ENCODE data around the gene FBLN5.

FBLN5 gene

DNA sequence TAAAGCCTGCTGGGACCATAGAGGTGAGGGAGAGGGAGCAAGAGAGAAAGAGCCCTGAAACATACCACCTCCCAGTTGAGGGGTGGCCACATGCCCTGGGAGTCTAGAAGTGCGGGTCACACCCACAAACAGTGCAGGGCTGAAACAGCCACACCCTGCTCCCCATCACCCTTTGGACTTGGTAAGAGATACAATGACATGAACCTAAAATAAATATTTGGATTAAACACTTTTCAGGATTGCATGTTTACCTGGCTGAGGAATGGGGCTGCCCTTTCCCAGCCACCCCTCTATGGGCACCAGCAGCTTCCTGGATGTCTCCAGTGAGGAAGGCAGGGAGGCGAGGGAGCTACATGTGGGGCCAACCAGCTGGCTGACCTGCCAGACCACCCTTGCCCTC is 41.1 kb downstream of the FBLN5 start:
- no peak overlapping the region for H4K91ac ChIP-seq (ENCODE audit: low read depth, low read length, poor library complexity)
- H2AFZ ChIP-seq (ENCODE audit: low read length), result no peak overlapping the region
- H2BK12ac ChIP-seq (ENCODE audit: low read length), result no peak overlapping the region
- no peak overlapping the region for H2BK120ac ChIP-seq (ENCODE audit: low read depth, low read length)
- H3K27ac ChIP-seq (replicated peaks; ENCODE audit: low read length), result no peak overlapping the region
- no peak overlapping the region for H3K4me2 ChIP-seq (ENCODE audit: insufficient read depth, low read length, poor library complexity, severe bottlenecking)
- no peaks in the 10 kb centered on the region for H3K79me1 ChIP-seq (ENCODE audit: low read depth, low read length)
- H3K9me3 ChIP-seq (replicated peaks in 1 of 2; ENCODE audit: control insufficient read depth in 2 of 2, insufficient read depth in 1 of 2, low read depth in 1 of 2, low read length in 2 of 2), result peaks cover 0 to 2% of the 10 kb centered on the region in 2 donors
- H3K4me3 ChIP-seq (ENCODE audit: low read length in 2 of 2), result no peak overlapping the region
- H2AK5ac ChIP-seq (ENCODE audit: low read depth, low read length), result no peak overlapping the region
- peaks cover 0 to 1% of the 10 kb centered on the region in 2 donors for H3K4me1 ChIP-seq (ENCODE audit: control insufficient read depth in 2 of 2, insufficient read depth in 1 of 2, low read depth in 1 of 2, low read length in 2 of 2)
- H3K36me3 ChIP-seq (replicated peaks in 1 of 2; ENCODE audit: control insufficient read depth in 2 of 2, insufficient read depth in 2 of 2, low read length in 2 of 2), result no peaks in the 10 kb centered on the region
- peak overlapping the region; percentile 54 for H2BK15ac ChIP-seq (ENCODE audit: low read length)
- H3K4ac ChIP-seq (ENCODE audit: low read length), result no peak overlapping the region
- no peak overlapping the region for H3K18ac ChIP-seq (ENCODE audit: low read length)
- no peak overlapping the region for H4K8ac ChIP-seq (ENCODE audit: low read depth, low read length)
- no peak for DNase-seq (ENCODE audit: low spot score)
- no peak overlapping the region for H2BK5ac ChIP-seq (ENCODE audit: low read length)
- no peak overlapping the region for H3K14ac ChIP-seq (ENCODE audit: low read length)
- WGBS, 2 donors (ENCODE audit: extremely low coverage in 2 of 2, insufficient read length in 2 of 2, insufficient replicate concordance in 1 of 2), result no CpG with 5 or more reads among the region's 2 CpGs
- H3K23ac ChIP-seq (ENCODE audit: low read depth, low read length, poor library complexity), result no peak overlapping the region
- H3K27me3 ChIP-seq (ENCODE audit: control insufficient read depth in 3 of 3, insufficient read depth in 3 of 3, low read depth in 1 of 3, low read length in 3 of 3), result no peaks in the 10 kb centered on the region
- no peak overlapping the region for H3K9ac ChIP-seq (ENCODE audit: low read depth, low read length, poor library complexity)

GRCh38 chr14:91904956-91905645 is 42.4 kb downstream of the FBLN5 start:
- Histone ChIP-seq H3K14ac (ENCODE audit: low read length) (no peak overlapping the region), H2BK120ac (ENCODE audit: low read depth, low read length) (no peak overlapping the region), H2BK12ac (ENCODE audit: low read length) (no peak overlapping the region), H3K23ac (ENCODE audit: low read depth, low read length, poor library complexity) (no peak overlapping the region), H3K79me1 (ENCODE audit: low read depth, low read length) (no peaks in the 10 kb centered on the region), H4K91ac (ENCODE audit: low read depth, low read length, poor library complexity) (no peak overlapping the region), H3K4me3 (ENCODE audit: low read length in 2 of 2) (no peak overlapping the region), H3K4me1 (ENCODE audit: control insufficient read depth in 2 of 2, insufficient read depth in 1 of 2, low read depth in 1 of 2, low read length in 2 of 2) (peaks cover 0 to 1% of the 10 kb centered on the region in 2 donors), H2AFZ (ENCODE audit: low read length) (no peak overlapping the region), H3K9me3 (replicated peaks in 1 of 2; ENCODE audit: control insufficient read depth in 2 of 2, insufficient read depth in 1 of 2, low read depth in 1 of 2, low read length in 2 of 2) (peaks cover 0 to 2% of the 10 kb centered on the region in 2 donors), H3K36me3 (replicated peaks in 1 of 2; ENCODE audit: control insufficient read depth in 2 of 2, insufficient read depth in 2 of 2, low read length in 2 of 2) (no peaks in the 10 kb centered on the region), H4K8ac (ENCODE audit: low read depth, low read length) (no peak overlapping the region), H2BK5ac (ENCODE audit: low read length) (no peak overlapping the region), H3K27ac (replicated peaks; ENCODE audit: low read length) (no peak overlapping the region), H2AK5ac (ENCODE audit: low read depth, low read length) (no peak overlapping the region), H3K9ac (ENCODE audit: low read depth, low read length, poor library complexity) (peak overlapping the region; percentile 15), H3K4ac (ENCODE audit: low read length) (no peak overlapping the region), H3K18ac (ENCODE audit: low read length) (no peak overlapping the region), H2BK15ac (ENCODE audit: low read length) (no peak overlapping the region), H3K27me3 (ENCODE audit: control insufficient read depth in 3 of 3, insufficient read depth in 3 of 3, low read depth in 1 of 3, low read length in 3 of 3) (peaks cover 0 to 3% (median 0%) of the 10 kb centered on the region in 3 experiments), H3K4me2 (ENCODE audit: insufficient read depth, low read length, poor library complexity, severe bottlenecking) (no peak overlapping the region)
- DNase-seq (ENCODE audit: low spot score), result no peak
- WGBS, 2 donors (ENCODE audit: extremely low coverage in 2 of 2, insufficient read length in 2 of 2, insufficient replicate concordance in 1 of 2), result no CpG with 5 or more reads among the region's 9 CpGs

GRCh38 chr14:91904483-91904882 is 43.0 kb downstream of the FBLN5 start:
- Histone ChIP-seq H3K27me3 (ENCODE audit: control insufficient read depth in 3 of 3, insufficient read depth in 3 of 3, low read depth in 1 of 3, low read length in 3 of 3) (peaks cover 0 to 5% (median 0%) of the 10 kb centered on the region in 3 experiments), H3K4me1 (ENCODE audit: control insufficient read depth in 2 of 2, insufficient read depth in 1 of 2, low read depth in 1 of 2, low read length in 2 of 2) (peaks cover 0 to 1% of the 10 kb centered on the region in 2 donors), H2BK12ac (ENCODE audit: low read length) (no peak overlapping the region), H3K9ac (ENCODE audit: low read depth, low read length, poor library complexity) (no peak overlapping the region), H2BK15ac (ENCODE audit: low read length) (no peak overlapping the region), H3K4ac (ENCODE audit: low read length) (no peak overlapping the region), H2AK5ac (ENCODE audit: low read depth, low read length) (no peak overlapping the region), H3K23ac (ENCODE audit: low read depth, low read length, poor library complexity) (no peak overlapping the region), H2BK5ac (ENCODE audit: low read length) (no peak overlapping the region), H3K4me2 (ENCODE audit: insufficient read depth, low read length, poor library complexity, severe bottlenecking) (no peak overlapping the region), H3K79me1 (ENCODE audit: low read depth, low read length) (no peaks in the 10 kb centered on the region), H3K18ac (ENCODE audit: low read length) (no peak overlapping the region), H3K4me3 (ENCODE audit: low read length in 2 of 2) (no peak overlapping the region), H3K27ac (replicated peaks; ENCODE audit: low read length) (no peak overlapping the region), H4K91ac (ENCODE audit: low read depth, low read length, poor library complexity) (no peak overlapping the region), H2BK120ac (ENCODE audit: low read depth, low read length) (no peak overlapping the region), H2AFZ (ENCODE audit: low read length) (no peak overlapping the region), H4K8ac (ENCODE audit: low read depth, low read length) (no peak overlapping the region), H3K14ac (ENCODE audit: low read length) (no peak overlapping the region), H3K36me3 (replicated peaks in 1 of 2; ENCODE audit: control insufficient read depth in 2 of 2, insufficient read depth in 2 of 2, low read length in 2 of 2) (no peaks in the 10 kb centered on the region), H3K9me3 (replicated peaks in 1 of 2; ENCODE audit: control insufficient read depth in 2 of 2, insufficient read depth in 1 of 2, low read depth in 1 of 2, low read length in 2 of 2) (peaks cover 0 to 2% of the 10 kb centered on the region in 2 donors)
- no CpG with 5 or more reads among the region's 8 CpGs for WGBS, 2 donors (ENCODE audit: extremely low coverage in 2 of 2, insufficient read length in 2 of 2, insufficient replicate concordance in 1 of 2)
- no peak for DNase-seq (ENCODE audit: low spot score)

- no CpG with 5 or more reads among the region's 2 CpGs for WGBS, 2 donors (ENCODE audit: extremely low coverage in 2 of 2, insufficient read length in 2 of 2, insufficient replicate concordance in 1 of 2)
Observed at GRCh38 chr14:91903070-91903469, 44.4 kb downstream of the FBLN5 start.

More at GRCh38 chr14:91903070-91903469, 44.4 kb downstream of the FBLN5 start:
- H3K9me3 ChIP-seq (replicated peaks in 1 of 2; ENCODE audit: control insufficient read depth in 2 of 2, insufficient read depth in 1 of 2, low read depth in 1 of 2, low read length in 2 of 2), result peaks cover 0 to 2% of the 10 kb centered on the region in 2 donors
- no peak overlapping the region for H3K9ac ChIP-seq (ENCODE audit: low read depth, low read length, poor library complexity)
- H3K4me3 ChIP-seq (ENCODE audit: low read length in 2 of 2), result no peak overlapping the region
- no peak overlapping the region for H3K18ac ChIP-seq (ENCODE audit: low read length)
- H2AK5ac ChIP-seq (ENCODE audit: low read depth, low read length), result no peak overlapping the region
- H3K27me3 ChIP-seq (ENCODE audit: control insufficient read depth in 3 of 3, insufficient read depth in 3 of 3, low read depth in 1 of 3, low read length in 3 of 3), result peaks cover 0 to 5% (median 0%) of the 10 kb centered on the region in 3 experiments
- H3K27ac ChIP-seq (replicated peaks; ENCODE audit: low read length), result no peak overlapping the region
- no peak overlapping the region for H3K23ac ChIP-seq (ENCODE audit: low read depth, low read length, poor library complexity)
- H4K8ac ChIP-seq (ENCODE audit: low read depth, low read length), result no peak overlapping the region
- H2BK12ac ChIP-seq (ENCODE audit: low read length), result no peak overlapping the region
- H4K91ac ChIP-seq (ENCODE audit: low read depth, low read length, poor library complexity), result no peak overlapping the region
- H2AFZ ChIP-seq (ENCODE audit: low read length), result no peak overlapping the region
- H2BK5ac ChIP-seq (ENCODE audit: low read length), result no peak overlapping the region
- H3K79me1 ChIP-seq (ENCODE audit: low read depth, low read length), result no peaks in the 10 kb centered on the region
- H3K4me2 ChIP-seq (ENCODE audit: insufficient read depth, low read length, poor library complexity, severe bottlenecking), result no peak overlapping the region
- no peak overlapping the region for H2BK15ac ChIP-seq (ENCODE audit: low read length)
- no peak overlapping the region for H3K4ac ChIP-seq (ENCODE audit: low read length)
- H2BK120ac ChIP-seq (ENCODE audit: low read depth, low read length), result no peak overlapping the region
- no peak overlapping the region for H3K14ac ChIP-seq (ENCODE audit: low read length)
- no peaks in the 10 kb centered on the region for H3K36me3 ChIP-seq (replicated peaks in 1 of 2; ENCODE audit: control insufficient read depth in 2 of 2, insufficient read depth in 2 of 2, low read length in 2 of 2)
- H3K4me1 ChIP-seq (ENCODE audit: control insufficient read depth in 2 of 2, insufficient read depth in 1 of 2, low read depth in 1 of 2, low read length in 2 of 2), result peaks cover 0 to 1% of the 10 kb centered on the region in 2 donors
- DNase-seq (ENCODE audit: low spot score), result no peak

All from neuronal stem cell (in vitro differentiated cells).